ENCODE results near the gene RYR2.
"Not testable (repeated sequence)": the region's sequence is repeated elsewhere in the genome, so short reads cannot be mapped to it uniquely, and the experiment has no call there.

Gene RYR2

DNA sequence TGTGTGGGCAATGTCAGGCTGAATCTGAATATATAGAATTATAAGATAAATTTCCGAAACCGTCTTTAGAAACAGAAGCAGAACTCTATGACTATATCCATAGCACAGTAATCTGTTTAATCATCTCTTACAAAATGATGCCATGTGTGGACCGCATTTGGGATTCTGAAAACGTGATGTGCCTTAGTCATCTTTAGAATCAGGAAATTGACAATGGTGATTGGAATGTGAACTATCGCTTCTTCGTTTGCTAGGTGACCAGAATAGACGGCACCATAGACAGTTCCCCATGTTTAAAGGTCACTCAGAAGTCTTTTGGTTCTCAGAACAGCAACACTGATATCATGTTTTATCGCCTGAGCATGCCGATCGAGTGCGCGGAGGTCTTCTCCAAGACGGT is 548.4 kb downstream of the RYR2 start:
- DNase-seq = no peak

DNA sequence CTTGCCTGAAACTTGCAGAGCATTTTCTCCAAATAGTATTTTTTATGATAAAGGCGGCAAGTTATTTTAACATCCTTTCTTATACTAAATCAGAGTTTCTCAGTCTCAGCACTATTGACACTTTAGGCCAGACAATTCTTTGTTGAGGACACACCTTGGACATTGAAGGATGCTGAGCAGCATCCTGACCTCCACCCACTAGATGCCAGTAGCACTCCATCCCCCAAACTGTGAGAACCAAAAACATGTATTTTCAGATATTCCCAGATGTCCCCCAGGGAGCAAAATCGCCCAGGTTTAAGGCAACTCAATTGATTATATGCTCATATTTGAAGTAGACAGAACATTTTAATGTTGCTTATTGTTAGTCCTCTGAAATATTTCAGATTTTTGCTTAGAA is 549.4 kb downstream of the RYR2 start:
- no peak for DNase-seq

DNA sequence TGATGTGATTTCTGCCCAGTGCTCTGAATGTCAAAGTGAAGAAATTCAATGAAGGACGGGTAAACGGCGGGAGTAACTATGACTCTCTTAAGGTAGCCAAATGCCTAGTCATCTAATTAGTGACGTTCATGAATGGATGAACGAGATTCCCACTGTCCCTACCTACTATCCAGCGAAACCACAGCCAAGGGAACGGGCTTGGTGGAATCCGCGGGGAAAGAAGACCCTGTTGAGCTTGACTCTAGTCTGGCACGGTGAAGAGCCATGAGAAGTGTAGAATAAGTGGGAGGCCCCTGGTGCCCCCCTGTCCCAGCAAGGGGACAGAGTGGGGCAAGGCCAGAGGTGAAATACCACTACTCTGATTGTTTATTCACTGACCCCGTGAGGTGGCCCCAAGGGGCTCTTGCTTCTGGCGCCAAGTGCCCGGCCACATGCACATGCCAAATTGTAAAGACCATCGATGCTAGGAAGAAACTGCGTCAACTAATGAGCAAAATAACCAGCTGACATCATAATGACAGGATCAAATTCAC is 561.1 kb downstream of the RYR2 start:
- DNase-seq = not testable (repeated sequence)

DNA sequence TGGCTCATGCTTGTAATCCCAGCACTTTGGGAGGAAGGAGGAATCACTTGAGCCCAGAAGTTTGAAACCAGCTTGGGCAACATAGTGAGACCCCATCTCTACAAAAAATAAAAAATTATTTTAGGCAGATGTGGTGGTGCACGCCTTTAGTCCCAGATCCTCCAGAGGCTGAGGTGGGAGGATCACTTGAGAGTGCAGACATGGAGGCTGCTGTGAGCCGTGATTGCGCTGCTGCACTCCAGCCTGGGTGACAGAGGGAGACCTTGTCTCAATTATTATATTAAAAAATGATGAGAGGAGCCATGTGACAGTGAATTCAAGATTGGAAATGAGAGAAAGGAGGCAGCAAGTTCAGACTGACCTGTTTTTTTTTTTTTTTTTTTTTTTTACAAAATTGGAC is 566.4 kb downstream of the RYR2 start:
- DNase-seq = no peak

DNA sequence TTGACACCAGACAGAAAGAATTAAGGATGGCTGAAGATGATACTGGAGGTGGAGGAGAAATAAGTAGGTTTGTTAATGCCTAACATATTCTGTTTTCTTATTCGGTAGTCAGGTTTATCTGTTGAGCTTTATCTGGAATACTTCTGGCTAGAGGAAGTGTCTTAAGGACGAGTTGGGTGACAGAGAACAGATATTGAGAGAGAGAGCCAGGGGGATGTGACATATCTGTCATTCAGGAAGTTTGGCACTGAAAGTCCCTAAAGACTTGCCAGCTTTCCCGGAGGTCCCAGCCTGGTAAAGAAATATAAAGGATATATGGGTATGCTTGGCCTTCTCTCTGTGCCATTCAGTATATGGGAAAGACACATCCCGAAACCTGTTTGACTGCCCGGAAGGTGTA is 568.2 kb downstream of the RYR2 start:
- DNase-seq = no peak

DNA sequence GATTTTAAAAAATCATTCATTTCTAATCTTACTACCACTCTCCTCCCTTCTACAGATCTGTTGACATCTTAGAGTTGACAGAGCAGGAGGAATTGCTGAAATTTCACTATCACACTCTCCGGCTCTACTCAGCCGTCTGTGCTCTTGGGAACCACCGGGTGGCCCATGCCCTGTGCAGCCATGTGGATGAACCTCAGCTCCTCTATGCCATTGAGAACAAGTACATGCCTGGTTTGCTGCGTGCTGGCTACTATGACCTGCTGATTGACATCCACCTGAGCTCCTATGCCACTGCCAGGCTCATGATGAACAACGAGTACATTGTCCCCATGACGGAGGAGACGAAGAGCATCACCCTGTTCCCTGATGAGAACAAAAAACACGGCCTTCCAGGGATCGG is 572.0 kb downstream of the RYR2 start:
- DNase-seq = no peak

DNA sequence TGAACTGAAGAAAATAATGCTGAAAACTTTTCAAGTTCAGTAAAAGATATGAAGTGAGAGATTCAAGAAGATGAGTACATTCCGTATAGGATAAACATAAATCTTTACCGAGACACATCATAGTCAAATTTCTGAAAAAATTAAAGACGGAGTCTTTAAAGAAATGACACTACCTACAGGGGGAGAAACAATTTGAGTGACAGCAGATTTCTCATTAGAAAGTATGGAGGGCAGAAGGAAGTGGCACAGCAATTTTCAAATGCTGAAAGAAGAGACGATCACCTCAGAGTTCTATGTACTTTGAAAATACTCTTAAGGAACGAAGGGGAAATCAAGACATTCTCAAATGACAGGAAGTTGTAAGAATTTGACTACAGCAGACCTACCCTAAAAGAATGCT is 577.6 kb downstream of the RYR2 start:
- DNase-seq = no peak

DNA sequence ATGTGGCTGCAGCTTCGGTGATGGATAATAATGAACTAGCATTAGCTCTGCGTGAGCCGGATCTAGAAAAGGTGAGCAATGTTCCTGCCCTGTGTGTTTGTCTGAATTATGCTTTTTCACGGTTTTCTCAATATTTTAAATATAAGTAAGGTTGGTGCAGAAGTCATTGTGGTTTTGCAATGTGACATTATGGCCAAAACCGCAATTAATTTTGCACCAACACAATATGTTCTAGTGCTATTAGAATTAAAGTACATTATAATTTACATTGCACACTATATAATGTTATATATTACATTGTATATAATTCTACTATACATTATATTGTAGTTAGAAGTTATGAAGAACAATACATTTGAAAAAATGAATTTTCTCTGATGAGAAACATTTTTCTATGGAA is 592.9 kb downstream of the RYR2 start:
- DNase-seq = no peak

DNA sequence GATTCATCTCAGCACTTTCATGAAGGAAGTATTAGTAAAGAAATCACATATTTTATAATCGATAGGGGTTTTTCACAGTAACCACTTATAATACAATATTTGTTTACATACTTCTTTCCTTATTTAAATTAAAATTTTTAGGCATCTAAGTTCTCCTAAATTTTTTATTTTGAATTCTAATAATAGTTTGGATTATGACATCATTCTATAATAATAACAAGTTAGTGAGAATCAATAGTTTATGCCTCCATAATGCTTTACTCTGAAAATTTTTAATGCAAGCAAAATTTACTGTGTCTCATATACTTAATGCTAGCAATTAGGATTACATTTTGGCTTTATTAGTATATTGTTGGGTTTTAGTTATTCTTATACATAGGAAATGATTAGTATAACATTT is 596.6 kb downstream of the RYR2 start:
- DNase-seq = no peak

DNA sequence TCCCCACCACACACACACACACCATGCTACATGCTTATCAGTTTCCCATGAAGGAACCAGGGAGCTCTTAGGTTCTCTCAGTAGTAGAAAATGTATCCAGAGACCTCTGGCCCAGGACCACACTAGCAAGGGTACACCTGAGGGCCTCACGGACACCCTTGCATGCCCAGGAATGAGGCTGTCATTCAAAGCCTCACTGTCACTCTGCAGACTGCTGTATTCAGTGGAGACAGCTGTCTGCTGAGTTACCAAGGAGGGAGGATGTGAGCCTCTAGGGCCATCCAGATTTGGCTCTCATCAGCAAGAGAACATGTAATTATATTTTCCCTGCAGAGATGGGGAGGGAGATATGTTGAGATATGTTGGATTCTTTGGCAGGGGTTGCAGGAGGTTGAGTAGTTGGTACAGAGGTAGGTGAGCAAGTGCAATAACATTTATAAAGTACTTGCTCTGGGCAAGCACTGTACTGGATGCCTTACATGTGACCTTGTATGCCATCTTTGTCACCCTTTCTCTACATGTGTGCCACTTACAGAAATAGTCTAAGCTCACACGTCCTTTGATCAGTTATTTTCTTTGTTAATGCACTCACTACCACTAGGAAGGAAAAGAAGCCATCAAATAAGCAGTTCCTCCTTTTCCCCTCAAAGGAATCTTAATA is 598.2 kb downstream of the RYR2 start:
- no peak for DNase-seq

DNA sequence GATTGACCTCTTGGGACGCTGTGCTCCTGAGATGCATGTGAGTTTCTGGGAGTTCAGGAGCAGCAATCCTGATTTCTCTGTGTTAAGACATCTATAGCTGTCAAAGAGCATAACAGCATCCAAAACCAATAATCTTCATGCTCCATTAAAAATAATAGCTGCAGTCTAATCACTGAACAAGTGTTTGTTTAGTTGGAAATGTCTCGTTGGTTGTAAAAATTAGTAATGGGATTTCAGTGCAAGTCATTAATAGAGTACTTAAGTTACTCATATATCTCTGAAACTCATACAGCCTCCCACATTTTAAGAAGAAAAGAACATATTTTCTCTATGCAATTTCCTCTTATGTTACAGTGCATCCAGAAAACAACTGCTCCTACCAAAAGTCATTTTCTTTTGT is 599.0 kb downstream of the RYR2 start:
- DNase-seq = no peak

DNA sequence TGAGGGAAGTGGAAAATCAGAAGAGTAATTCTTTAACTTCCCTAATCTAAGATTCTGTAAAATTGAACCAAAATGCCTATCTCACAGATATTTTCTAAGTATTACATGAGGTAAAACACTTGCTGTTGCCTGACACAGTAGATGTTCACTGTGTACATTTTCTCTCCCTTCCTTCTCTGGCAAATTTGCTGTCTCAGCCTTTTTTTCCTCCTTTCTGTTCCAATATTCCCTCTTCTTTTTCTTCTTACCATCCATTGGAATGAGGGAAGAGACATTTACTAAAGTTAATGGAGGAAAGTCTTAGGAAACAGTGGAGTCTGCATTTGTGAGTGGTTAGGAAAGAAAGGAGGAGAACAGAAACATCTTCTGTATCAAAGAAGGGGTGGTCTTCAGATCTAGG is 608.8 kb downstream of the RYR2 start:
- DNase-seq = no peak

DNA sequence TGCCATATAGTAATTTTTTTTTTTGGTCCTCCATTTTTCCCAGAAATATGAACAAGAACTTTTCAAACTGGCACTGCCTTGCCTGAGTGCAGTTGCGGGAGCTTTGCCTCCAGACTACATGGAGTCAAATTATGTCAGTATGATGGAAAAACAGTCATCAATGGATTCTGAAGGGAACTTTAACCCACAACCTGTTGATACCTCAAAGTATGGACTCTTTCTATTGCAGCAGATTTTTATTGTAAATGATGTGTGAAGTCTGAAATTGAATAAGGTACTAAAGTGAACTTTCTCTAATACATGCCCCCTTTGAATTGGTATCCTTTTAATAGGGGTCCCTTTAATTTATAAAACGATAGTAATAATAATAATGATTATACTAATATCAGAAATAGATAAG is 613.8 kb downstream of the RYR2 start:
- no peak for DNase-seq

DNA sequence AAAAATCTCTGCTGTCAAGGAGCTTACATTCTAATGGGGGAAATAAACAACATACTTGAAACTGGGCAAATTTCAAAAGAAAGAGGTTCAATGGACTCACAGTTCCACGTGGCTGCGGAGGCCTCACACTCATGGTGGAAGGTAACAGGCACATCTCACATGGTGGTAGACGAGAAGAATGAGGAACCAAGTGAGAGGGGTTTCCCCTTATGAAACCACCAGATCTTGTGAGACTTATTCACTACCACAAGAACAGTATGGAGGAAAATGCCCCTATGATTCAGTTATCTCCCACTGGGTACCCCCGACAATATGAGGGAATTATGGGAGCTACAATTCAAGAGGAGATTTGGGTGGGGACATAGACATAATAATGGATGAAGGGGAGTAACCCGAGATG is 622.4 kb downstream of the RYR2 start:
- DNase-seq = no peak

DNA sequence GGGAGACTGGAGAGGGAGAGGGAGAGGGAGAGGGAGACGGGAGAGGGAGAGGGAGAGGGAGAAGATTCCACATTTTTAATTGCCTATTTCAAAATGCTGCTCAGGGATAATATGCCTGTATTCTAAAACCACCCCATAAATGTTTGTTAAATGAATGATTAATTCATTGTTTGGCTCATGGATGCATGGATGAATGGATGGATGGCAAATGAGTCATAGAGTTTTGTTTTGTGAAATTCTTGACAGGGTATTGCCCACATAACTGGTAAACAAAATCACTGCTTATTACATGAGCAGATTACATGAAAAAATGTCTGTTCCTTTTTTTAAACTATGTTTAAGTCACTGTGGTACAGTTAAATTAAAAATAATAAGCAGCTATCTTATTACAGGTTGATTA is 628.3 kb downstream of the RYR2 start:
- no peak for DNase-seq

DNA sequence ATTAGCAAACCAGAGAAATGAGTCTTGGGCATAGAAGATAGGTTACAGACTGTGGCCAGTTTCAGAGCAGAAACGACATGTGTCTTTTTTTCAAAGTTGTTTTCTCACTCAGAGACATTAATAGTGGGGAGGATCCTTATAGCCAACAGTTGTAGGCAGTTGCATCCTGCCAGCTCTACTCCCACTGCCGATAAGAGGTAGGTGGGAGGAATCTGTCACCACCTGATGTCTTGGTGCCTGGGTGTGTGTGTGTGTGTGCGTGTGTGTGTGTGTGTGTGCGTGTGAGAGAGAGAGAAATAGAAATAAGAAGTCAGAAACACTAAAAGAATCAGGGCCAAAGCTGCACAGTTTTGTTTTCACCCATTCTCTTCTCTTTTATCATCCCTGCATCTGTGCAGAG is 629.3 kb downstream of the RYR2 start:
- DNase-seq = no peak

DNA sequence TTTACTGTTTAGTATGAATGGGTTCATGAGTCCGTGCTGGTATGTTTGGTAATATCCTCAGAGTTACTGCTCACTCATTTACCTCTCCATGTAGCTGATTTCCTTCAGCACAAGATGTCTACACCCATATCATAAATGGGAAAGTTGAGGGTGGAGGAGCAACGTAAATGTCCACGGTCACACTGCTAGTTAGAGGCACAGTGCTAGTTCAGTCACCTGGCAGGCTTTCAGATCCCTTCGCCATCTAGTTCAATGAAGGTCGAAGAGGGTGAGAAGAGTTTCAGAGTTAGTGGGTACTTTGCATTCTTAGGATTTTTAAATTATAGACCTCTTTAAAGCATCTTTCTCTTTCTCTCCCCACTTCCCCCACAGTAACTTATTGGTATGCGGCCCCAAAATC is 630.0 kb downstream of the RYR2 start:
- DNase-seq = no peak

DNA sequence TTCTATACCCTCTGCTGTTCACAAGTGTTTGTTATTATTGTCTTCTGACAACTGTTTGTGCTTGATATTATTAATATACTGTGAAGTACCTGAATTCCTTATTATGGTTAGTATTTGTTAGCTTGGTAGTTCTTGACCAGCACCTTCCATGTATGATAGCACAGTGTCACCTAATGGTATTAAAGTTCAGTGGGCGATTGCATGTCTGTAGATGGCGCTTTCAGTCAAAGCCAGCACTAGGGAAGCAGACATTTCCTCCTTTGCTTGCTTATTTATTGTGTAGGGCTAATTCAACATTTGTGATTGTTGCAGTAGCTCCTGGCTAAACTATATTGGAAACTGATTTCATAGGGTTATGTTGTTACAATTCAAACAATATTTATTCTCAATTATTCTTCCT is 630.8 kb downstream of the RYR2 start:
- no peak for DNase-seq

DNA sequence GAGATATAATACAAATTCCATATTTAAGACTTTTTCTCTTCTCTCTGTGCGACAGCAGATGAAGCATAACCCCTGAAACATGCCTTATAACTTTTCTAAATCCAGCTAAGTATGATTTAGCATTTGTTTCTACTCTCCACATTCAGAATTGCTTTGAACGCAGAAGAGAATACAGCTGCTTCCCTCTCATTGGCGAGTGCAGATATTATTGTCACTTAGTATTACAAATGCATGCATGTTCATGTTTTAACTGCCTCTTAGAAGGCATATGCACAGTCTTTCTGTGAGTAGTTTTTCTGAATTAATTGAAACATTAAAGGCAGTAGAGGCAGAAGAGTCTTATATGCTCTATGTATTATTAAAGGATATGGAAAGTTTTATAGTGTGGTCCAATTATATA is 631.6 kb downstream of the RYR2 start:
- no peak for DNase-seq

DNA sequence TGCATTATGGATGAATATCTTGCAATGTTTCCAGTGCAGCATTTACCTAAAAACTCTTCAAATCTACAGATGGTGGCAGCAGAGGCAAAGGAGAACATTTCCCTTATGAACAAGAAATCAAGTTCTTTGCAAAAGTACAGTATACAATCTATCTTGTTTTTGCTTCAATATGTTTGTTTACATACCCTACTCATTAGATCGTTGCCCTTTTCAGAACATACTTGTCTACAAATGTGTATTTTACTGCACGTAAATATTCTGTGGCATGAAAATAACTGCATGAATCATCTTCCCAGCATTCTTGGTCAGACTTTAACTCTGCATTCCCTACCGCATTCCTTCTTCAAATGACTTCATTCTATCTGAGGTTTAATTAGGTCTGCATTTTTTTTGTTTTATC is 636.0 kb downstream of the RYR2 start:
- no peak for DNase-seq

DNA sequence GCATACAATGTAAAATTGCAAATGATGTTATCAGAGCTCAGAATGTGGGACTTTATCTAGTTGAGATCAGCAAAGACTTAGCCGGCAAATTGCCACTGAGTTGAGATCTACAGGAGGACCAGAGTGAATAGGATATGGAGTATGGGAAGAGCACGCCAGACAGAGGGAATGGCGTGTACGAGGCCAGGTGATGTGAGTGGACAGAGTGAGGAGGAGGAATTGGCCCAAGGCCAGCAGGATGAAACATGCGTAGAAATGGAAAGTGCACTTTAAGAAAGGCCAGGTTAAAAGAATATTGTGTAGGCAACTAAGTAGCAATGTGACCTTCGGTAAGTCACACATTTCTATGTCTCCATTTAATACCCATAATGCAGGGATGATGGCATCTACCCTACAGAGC is 637.7 kb downstream of the RYR2 start:
- DNase-seq = no peak

DNA sequence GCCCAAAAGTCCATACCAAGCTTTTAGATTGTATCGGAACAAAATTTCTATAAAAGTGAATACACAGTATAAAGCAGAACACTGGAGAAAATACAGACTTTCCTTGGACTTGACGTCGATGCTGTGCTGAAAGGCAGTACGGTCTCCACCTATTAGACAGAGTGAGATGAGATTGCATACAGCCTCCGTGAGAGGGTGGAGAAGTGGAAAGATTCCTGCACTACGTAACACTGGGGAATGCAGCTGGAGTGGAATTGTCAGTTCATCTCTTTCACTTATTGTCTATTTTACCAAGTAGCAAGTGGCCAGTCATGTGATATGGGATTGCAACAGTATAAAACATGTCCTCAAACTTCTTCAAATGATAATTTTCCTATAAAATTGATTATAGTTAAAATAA is 639.2 kb downstream of the RYR2 start:
- DNase-seq = no peak

DNA sequence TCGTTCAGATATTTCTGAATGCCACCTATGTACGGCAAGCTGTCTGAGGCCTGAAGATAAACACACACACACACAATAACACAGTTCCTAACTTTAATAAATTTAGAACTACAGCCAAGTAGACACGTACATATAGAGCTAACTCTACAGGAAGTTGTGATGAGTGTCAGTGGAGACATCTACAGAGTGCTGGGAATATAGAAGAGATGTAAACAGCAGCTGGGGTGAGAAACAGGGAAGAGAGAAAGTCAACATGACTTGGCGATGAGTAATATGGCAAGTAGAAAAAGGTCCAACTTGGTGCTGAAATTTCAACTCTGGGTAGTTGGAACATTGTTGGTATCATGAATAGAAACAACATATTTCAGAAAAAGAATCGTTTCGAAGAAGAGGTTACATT is 642.3 kb downstream of the RYR2 start:
- no peak for DNase-seq

DNA sequence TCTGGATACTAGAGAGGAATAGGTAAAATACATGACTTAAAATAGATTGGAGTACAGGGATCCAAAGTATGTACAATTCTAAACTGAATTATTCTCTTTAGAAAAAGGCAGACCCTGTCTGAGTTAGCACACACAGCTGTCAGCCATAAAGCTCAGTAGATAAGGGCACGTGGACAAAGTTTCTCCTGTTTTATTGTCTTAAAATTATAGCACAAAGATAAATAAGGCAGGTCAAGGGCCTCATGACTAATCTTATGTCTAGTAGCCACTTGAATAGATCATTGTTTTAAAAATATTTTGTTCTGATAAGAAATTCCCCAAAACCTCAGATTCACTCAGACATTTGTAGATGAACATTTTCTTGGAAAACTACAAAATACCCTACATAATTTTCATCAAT is 643.6 kb downstream of the RYR2 start:
- DNase-seq = no peak

DNA sequence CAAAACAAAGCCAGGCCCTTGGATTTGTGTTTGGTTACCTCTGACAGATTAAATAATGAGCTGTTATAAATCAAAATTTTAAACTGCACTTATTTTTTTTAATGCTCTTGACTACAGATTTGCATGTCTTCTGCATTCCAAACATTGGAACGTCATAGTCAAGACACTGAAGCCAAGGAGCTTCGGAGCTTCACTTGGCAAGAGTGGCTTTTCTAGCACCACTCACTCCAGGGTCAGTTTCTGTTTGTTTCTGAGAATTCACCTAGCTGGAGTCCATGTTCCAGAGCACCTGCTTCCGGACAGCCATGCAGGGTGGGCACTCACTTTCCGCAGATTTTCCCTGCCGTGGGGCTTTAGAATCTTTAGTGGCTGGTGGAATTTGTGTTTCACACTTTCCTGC is 645.8 kb downstream of the RYR2 start:
- no peak for DNase-seq

DNA sequence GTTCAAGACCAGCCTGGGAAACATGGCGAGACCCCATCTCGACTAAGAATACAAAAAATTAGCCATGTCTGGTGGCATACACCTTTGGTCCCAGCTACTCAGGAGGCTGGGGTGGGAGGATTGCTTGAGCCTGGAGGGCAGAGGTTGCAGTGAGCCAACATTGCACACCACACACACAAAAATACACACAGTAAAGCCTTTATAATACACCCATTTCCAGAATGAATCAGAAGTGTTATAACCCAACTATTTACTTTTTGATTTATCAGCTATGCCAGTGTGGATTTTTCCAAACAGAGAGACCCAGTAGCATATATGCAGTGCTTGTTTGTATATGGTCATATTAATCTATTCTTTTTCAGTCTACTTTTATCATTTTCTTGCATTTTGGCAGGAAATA is 648.7 kb downstream of the RYR2 start:
- no peak for DNase-seq
